ENCODE data around the gene HIVEP2. TPM values are rescaled to one million over a fixed set of nuclear protein-coding genes. Genes with fewer than 3 reads are reported as not detected.

HIVEP2 gene
- total RNA-seq, 1 donor from 2014 or later = 3.0 TPM

- DNase-seq (ENCODE audit: low spot score) (peak; percentile 97), ATAC-seq (peak; percentile 72)
Observed at GRCh38 chr6:142946181-142946923, 1.4 kb upstream of the HIVEP2 start.

DNA sequence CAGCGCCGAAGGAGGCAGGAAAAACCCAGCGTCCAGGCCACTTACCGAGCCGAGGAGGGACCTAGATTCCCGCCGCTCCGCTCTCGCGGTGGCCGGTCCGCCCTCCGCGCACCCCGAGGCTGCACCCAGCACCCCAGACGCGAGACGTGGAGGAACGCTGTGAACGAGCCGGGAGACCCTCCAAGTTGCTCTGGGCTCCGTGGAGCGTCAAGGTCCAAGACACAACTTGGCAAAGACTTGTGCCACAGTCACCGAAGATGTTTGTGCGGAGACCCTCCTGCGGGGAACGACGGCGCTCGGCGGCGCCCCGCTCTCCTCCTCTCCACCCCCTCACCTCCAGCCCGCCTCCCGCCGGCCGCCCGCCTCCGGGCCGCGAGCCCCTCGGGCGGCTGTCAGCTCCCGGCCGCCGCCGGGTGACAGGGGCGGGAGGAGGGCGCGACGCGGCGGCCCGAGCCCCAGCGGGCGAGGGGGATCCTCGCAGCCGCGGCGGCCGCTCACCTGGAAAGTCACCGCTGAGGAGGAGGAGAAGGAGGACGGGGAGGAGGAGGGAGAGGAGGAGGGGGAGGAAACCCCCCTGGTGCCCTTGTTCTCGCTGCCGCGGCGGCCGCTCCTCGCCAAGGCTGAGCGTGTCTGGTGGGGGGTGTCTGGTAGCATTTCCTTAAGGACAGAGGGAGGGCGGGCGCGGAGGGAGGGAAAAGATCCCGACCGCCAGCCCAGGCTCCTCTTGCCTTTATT, 637 bp upstream of the HIVEP2 start:
- ATAC-seq (peak; percentile 10), DNase-seq (ENCODE audit: low spot score) (no peak)

GRCh38 chr6:142944124-142945048, 590 bp downstream of the HIVEP2 start:
- DNase-seq (ENCODE audit: low spot score) (peak; percentile 84), ATAC-seq (peak; percentile 11)

- DNase-seq (ENCODE audit: low spot score) = peak; percentile 47
Observed at GRCh38 chr6:142943711-142944123, 1.3 kb downstream of the HIVEP2 start.

GRCh38 chr6:142942805-142943227, 2.2 kb downstream of the HIVEP2 start:
- no peak for DNase-seq (ENCODE audit: low spot score)
- ATAC-seq = no peak

More at GRCh38 chr6:142943711-142944123, 1.3 kb downstream of the HIVEP2 start:
- no peak for ATAC-seq

DNA sequence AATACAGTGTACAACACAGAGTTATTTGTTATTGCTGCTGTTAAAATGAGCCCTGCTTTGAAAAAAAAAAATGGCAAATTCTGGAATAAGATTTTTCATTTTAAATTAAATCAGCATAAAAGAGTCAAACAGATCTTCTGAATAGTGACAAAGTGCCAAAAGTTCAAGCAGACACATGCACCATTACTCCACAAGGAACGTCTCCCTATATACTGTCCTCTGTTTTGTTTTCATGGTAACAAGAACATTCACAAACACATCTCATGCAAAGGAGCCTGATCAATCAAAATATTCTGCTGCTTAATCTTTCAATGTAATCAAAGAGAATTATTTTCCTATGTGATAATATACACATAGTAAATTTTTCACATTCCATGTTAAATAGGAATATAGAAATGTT, 2.7 kb downstream of the HIVEP2 start:
- no peak for DNase-seq (ENCODE audit: low spot score)
- ATAC-seq = no peak

DNA sequence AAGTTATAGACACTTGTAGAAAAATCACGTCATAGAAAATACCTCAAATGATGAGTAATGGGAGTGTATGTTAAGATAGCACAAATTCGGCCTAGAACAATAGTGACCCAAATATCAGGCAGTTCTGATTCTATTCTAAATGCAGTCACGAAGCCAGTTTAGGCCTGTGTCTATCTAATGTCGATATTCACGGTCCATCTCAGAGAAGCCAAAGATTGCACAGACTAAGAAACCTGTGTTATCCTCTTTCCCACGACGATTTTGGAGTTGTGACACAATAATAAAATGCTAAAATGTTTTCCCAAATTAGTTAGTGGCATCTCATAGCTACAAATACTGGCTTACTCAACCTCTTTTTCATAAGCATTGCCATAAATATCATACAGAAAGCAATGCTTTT, 4.0 kb downstream of the HIVEP2 start:
- no peak for ATAC-seq
- no peak for DNase-seq (ENCODE audit: low spot score)

DNA sequence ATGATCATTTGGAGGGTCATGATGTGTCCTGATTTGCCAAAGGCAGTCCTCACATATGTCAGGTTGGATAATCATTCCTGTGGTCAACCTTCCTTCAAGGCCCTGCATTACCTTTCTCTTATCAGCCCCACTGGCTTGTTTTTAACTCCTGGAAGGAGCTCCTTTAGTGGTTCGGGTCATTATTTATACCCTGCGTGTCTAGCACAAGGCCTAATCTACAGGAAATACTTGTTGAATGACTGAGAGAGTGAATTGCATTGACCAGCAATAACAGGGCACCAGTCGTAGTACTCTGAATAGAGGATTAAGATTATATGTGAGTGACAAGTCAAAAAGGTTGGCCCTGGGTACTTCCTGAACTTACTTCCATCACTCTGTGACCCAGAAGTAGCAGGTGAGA, 4.5 kb downstream of the HIVEP2 start:
- no peak for DNase-seq (ENCODE audit: low spot score)
- ATAC-seq = no peak

DNA sequence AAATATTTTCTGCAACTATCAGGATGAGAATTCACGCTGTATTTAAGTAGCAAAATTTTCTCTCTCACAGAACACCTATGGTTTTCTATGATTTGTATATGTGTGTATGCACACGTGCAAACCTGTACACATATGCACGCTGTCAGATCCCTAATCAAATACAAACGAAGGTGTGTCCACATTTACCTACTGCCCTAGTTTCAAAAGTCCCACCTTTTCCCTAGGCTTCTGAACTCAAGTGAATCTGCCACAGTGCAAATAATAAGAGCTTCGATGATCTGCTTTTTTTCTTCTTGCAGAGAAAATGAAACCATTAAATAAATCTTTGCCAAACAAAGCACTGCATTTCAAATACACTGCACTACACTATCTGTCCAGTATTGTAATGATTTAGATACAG, 6.5 kb downstream of the HIVEP2 start:
- no peak for DNase-seq (ENCODE audit: low spot score)
- peak; percentile 77 for ATAC-seq

DNA sequence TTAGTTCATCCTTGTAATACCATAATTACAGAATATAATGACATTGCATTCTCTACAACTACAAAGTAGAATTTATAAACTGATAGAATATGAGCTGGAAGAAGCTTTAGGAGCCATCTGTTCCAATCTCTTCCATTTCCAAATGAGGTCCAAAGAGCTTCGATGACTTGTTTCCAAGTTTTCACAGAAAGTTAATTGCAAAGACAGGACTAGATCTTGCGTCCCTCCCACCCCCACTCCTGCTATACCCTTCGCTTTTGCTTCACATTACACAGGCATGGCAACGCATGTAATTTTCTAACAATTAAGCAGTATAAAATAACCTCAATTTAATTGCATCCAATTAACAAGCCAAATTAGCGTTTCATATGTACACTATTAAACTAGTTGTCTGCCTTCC, 7.0 kb downstream of the HIVEP2 start:
- ATAC-seq (no peak), DNase-seq (ENCODE audit: low spot score) (no peak)

- no peak for DNase-seq (ENCODE audit: low spot score)
- ATAC-seq = no peak
Observed at GRCh38 chr6:142935553-142936517, 9.1 kb downstream of the HIVEP2 start.

GRCh38 chr6:142934599-142934998, 10.4 kb downstream of the HIVEP2 start:
- DNase-seq (ENCODE audit: low spot score) (no peak), ATAC-seq (no peak)

DNA sequence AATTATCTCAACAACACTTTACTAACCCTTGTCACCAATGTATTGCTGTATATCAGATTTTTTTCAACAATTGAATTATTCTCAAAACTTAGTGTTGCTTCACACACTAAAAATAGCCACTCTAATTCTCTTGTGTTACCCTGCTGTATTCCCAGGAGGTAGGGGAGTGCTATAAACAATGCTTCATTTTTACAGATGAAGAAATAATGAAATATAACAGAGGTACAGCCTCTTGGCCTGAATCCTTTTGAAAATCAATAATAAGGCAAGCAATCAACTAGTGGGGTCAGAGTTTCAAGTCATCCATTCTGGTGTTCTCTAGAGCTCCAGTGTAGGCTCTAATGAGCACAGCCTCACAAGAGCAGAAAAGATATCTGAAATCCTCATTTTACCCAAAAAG, 10.9 kb downstream of the HIVEP2 start:
- ATAC-seq = peak; percentile 71
- no peak for DNase-seq (ENCODE audit: low spot score)

DNA sequence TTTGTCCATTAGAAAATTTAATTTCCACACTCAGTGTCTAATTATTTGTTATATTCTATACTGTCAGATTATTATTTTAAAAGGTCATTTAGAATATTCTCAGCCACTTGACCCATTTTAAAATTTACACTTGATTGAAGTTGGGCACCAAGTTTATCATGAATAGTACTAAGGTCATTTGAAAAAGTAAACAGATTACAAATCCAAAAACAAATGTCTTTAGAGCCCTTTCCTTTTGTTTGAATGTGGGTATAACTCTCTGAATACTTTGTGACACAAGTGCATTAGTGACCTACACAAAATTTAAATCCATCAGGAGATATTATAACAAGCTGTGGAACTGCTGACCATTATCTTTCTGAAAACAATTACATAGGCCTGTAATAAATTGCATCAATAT, 11.3 kb downstream of the HIVEP2 start:
- DNase-seq (ENCODE audit: low spot score) (no peak), ATAC-seq (peak; percentile 65)

DNA sequence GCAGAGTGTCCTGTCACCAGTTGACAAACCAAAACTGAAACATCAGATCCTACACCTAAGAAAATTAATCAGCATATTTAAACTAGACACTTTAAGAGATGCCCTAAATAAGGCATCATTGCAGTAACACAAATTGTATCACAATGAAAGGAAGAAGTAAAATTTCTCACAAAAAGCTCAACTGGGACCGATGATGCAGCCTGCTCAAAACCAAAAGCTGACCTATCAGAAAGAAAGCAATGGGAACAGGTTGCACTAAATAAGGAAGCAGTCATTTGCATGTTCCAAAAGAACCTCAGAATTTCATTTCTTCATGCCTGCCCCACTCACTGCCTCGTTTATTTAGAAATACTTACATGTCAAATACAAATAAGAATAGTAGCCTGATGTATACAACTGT, 12.1 kb downstream of the HIVEP2 start:
- DNase-seq (ENCODE audit: low spot score) (no peak), ATAC-seq (no peak)

- no peak for ATAC-seq
- DNase-seq (ENCODE audit: low spot score) = no peak
Observed at GRCh38 chr6:142929751-142930358, 15.1 kb downstream of the HIVEP2 start.

DNA sequence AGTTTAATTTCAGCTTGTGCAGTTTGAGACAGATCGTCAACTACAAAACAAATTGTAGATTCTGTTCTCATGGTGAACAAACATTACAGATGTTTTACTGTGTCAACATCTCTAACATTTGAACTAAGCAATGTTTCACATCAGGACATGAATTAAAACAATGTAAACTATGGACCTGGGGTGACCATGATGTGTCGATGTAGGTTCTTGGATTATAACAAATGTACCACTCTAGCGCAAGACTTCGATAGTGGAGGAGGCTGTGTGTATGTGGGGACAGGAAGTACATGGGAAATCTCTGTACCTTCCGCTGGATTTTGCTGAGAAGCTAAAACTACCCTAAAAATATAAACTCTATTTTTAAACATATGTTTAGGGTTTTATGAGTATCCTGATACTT, 17.1 kb downstream of the HIVEP2 start:
- no peak for ATAC-seq
- DNase-seq (ENCODE audit: low spot score) = no peak

- peak; percentile 9 for ATAC-seq
Observed at GRCh38 chr6:142927271-142927580, 17.8 kb downstream of the HIVEP2 start.

GRCh38 chr6:142926494-142927270, 18.3 kb downstream of the HIVEP2 start:
- peak; percentile 94 for DNase-seq (ENCODE audit: low spot score)
- ATAC-seq = peak; percentile 96

More at GRCh38 chr6:142927271-142927580, 17.8 kb downstream of the HIVEP2 start:
- no peak for DNase-seq (ENCODE audit: low spot score)

Data from left lobe of liver (tissue), 2 donors.